ENCODE measurements around the gene RDX.

DNA sequence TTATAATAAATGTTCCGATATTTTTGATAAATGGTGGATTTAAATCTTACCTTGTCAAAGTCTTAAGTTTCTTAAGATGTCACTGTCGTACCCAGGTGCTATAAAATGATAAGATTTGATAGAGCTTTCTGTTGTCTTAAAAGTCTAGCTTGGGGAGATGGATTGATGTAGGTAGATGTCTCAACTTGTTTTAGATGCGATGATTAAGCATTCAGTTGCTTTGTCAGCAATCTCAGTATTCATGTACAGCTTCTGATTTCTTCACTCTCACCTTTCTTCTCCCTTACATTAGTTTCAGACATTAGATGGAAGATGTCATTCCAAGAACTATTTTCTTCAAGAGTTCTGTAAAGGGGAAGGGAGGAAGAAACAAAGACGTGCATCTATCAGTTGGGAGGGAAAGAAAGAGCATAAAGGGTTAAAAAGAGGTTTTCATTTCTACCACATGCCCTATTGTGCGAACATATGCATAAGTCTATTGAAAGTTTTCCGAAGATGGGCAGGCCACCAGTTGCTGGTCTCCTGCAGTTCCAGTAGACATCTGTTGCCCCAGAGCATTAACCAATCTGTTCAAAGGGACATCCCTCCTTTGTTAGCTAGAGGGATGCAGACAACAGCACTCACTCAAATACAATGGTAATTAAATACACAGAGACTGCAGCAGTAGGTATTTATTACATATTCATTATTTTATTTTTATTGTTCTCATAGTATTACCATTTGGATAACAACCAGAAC is 164.9 kb downstream of the RDX start:
- TF ChIP-seq KDM4A (IDR thresholded peaks at IDR 0.05; ENCODE audit: low read depth, low read length, severe bottlenecking) (no peak), RFX5 (IDR thresholded peaks at IDR 0.05; ENCODE audit: borderline replicate concordance, low read depth, low read length) (no peak), POLR2AphosphoS5 (IDR thresholded peaks at IDR 0.05; ENCODE audit: low read depth, low read length) (no peak), CTCF (IDR thresholded peaks at IDR 0.05; ENCODE audit: control extremely low read depth in 1 of 3, insufficient read depth in 1 of 3, low read depth in 1 of 3, low read length in 3 of 3) (no peak), RAD21 (IDR thresholded peaks at IDR 0.05 in 1 of 2, conservative IDR thresholded peaks at IDR 0.05 in 1 of 2; ENCODE audit: low read depth in 2 of 2, low read length in 2 of 2) (no peak), MAFK (IDR thresholded peaks at IDR 0.05; ENCODE audit: low read depth, low read length) (no peak), ATF2 (IDR thresholded peaks at IDR 0.05; ENCODE audit: low read length) (no peak), POLR2A (IDR thresholded peaks at IDR 0.05; ENCODE audit: control extremely low read depth in 1 of 2, low read depth in 2 of 2, low read length in 2 of 2) (no peak)

Data from H1 (cell line).